WTC11 (cell line): Measurements from ENCODE around the gene KCNK4. TPM values are rescaled to one million over a fixed set of nuclear protein-coding genes. Genes with fewer than 3 reads are reported as not detected.

Source experiments
- ATAC-seq: fragments of 200-7000 bp; cut with Tn5 transposase; 2 replicates; pipeline ENCODE4 v1.10.0; 2021; ENCODE audit warnings: mild to moderate bottlenecking, moderate library complexity
- CTCF ChIA-PET: fragments of 300-600 bp; sonication (Branson Sonifier 250); formaldehyde crosslinking; loops from one replicate; lab custom pipeline; 2021; ENCODE audit warnings: antibody characterized with exemption; lab: Charles Lee
- POLR2A ChIA-PET: fragments of 350-600 bp; sonication (Branson Sonifier 250); formaldehyde crosslinking; loops from one replicate; lab custom pipeline; 2021; ENCODE audit warnings: antibody characterized with exemption; lab: Charles Lee
- DNase-seq: peaks from one replicate; pipeline ENCODE4 v3.0.0; 2021; ENCODE audit warnings: low spot score
- H3K27ac Mint-ChIP-seq: 2 replicates; pipeline ENCODE4 v1.8.0; 2021; ENCODE audit warnings: mixed read lengths
- H3K27me3 Mint-ChIP-seq: 2 replicates; pipeline ENCODE4 v1.8.0; 2021; ENCODE audit warnings: low read depth, mild to moderate bottlenecking, moderate library complexity, mixed read lengths
- H3K36me3 Mint-ChIP-seq: 2 replicates; pipeline ENCODE4 v1.8.0; 2021; ENCODE audit warnings: mixed read lengths
- H3K4me1 Mint-ChIP-seq: 2 replicates; pipeline ENCODE4 v1.8.0; 2022; ENCODE audit warnings: mixed read lengths
- H3K4me3 Mint-ChIP-seq: 2 replicates; pipeline ENCODE4 v1.8.0; 2021; ENCODE audit warnings: mild to moderate bottlenecking, moderate library complexity, mixed read lengths
- H3K9me3 Mint-ChIP-seq: 2 replicates; pipeline ENCODE4 v1.8.0; 2021; ENCODE audit warnings: mixed read lengths
- ATF1 ChIP-seq: sonication (generic); formaldehyde crosslinking; IDR thresholded peaks from 2 replicates; pipeline ENCODE4 v1.8.1; 2023; ENCODE audit warnings: mild to moderate bottlenecking, moderate library complexity, missing genetic modification reagents
- MXD4 ChIP-seq: fragments of 250-450 bp; sonication (Bioruptor Pico); IDR thresholded peaks from 2 replicates; pipeline ENCODE4 v1.8.0; 2021; ENCODE audit warnings: mild to moderate bottlenecking, moderate library complexity, borderline replicate concordance
- MYBL2 ChIP-seq: sonication (generic); formaldehyde crosslinking; IDR thresholded peaks from 2 replicates; pipeline ENCODE4 v1.8.1; 2023; ENCODE audit warnings: mild to moderate bottlenecking, moderate library complexity, missing genetic modification reagents
- NFE2L1 ChIP-seq: sonication (generic); formaldehyde crosslinking; IDR thresholded peaks from 2 replicates; pipeline ENCODE4 v1.8.1; 2023; ENCODE audit warnings: missing genetic modification reagents
- RORB ChIP-seq: fragments of 250-450 bp; sonication (Bioruptor Pico); IDR thresholded peaks from 2 replicates; pipeline ENCODE4 v1.9.0; 2021; ENCODE audit warnings: mild to moderate bottlenecking
- SMAD3 ChIP-seq: sonication (generic); formaldehyde crosslinking; IDR thresholded peaks from 2 replicates; pipeline ENCODE4 v1.8.0; 2022; ENCODE audit warnings: missing genetic modification reagents, mild to moderate bottlenecking, borderline replicate concordance
- SMAD4 ChIP-seq: sonication (generic); formaldehyde crosslinking; IDR thresholded peaks from 2 replicates; pipeline ENCODE4 v1.8.0; 2022; ENCODE audit warnings: mild to moderate bottlenecking, missing genetic modification reagents
- ZNF396 ChIP-seq: fragments of 250-450 bp; sonication (Bioruptor Pico); IDR thresholded peaks from 2 replicates; pipeline ENCODE4 v1.8.0; 2021; ENCODE audit warnings: mild to moderate bottlenecking, moderate library complexity, borderline replicate concordance
- total RNA-seq: library from RNA; stranded (reverse); gene quantifications from 3 replicates; pipeline ENCODE4 v1.2.3, GENCODE V29; 2021
- TF ChIP-seq, protein P1 (sequence below): fragments of 250-450 bp; sonication (Bioruptor Pico); conservative IDR thresholded peaks from 2 replicates; pipeline ENCODE4 v1.9.0; 2021; ENCODE audit warnings: mild to moderate bottlenecking
- TF ChIP-seq, protein P2 (sequence below): sonication (generic); formaldehyde crosslinking; IDR thresholded peaks from 2 replicates; pipeline ENCODE4 v1.8.0; 2023; ENCODE audit warnings: missing genetic modification reagents, mild to moderate bottlenecking, borderline replicate concordance
- TF ChIP-seq, protein P3 (sequence below): sonication (generic); formaldehyde crosslinking; IDR thresholded peaks from 2 replicates; pipeline ENCODE4 v1.8.1; 2023; ENCODE audit warnings: mild to moderate bottlenecking, missing genetic modification reagents
- TF ChIP-seq, protein P4 (sequence below): sonication (generic); formaldehyde crosslinking; IDR thresholded peaks from 2 replicates; pipeline ENCODE4 v1.8.1; 2023; ENCODE audit warnings: mild to moderate bottlenecking, missing genetic modification reagents, borderline replicate concordance
- TF ChIP-seq, protein P5 (sequence below): sonication (generic); formaldehyde crosslinking; IDR thresholded peaks from 2 replicates; pipeline ENCODE4 v1.8.1; 2022; ENCODE audit warnings: low read depth, mild to moderate bottlenecking, moderate library complexity, missing genetic modification reagents, borderline replicate concordance

Gene KCNK4
- total RNA-seq, 1 experiment from 2014 or later, result 0.74 TPM

DNA sequence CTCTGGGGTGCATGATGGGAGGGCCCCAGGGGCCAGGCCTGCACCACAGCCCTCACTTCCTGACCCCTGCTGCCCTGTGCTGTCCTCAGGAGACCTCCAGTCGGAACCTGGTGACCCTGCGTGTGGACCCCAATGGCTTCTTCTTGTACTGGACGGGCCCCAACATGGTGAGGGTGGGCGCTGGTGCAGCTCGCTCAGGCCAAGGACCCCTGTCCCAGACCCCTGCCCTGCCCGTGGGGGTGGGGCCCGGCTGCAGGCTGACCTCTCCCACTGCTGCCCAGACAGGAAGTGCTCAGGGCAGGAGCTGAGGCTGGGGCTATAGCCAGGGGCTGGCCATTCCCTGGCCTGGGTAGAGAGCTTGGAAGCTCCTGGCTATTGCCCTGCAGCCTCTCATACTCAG, 36.8 kb upstream of the KCNK4 start:
- H3K4me1 Mint-ChIP-seq, result peaks cover 25% of the 10 kb centered on the region
- no peaks in the 10 kb centered on the region for H3K9me3 Mint-ChIP-seq
- H3K36me3 Mint-ChIP-seq, result peaks cover 10% of the 10 kb centered on the region
- DNase-seq, result no peak
- no peak overlapping the region for H3K27ac Mint-ChIP-seq
- ChIA-PET CTCF (interaction anchor here (1.0 to 1.4 kb wide), 3 partner anchors 46 to 51 kb away, joined by 3 to 6 read pairs (median 4); partner anchors contain the start of gene ESRRA), POLR2A (no interaction called here)
- ATAC-seq, result no peak
- no peaks in the 10 kb centered on the region for H3K27me3 Mint-ChIP-seq
- TF ChIP-seq NFE2L1 (CRISPR knock-in tag) (no peak), RORB (CRISPR knock-in tag) (no peak)
- TF ChIP-seq, protein P1, sequence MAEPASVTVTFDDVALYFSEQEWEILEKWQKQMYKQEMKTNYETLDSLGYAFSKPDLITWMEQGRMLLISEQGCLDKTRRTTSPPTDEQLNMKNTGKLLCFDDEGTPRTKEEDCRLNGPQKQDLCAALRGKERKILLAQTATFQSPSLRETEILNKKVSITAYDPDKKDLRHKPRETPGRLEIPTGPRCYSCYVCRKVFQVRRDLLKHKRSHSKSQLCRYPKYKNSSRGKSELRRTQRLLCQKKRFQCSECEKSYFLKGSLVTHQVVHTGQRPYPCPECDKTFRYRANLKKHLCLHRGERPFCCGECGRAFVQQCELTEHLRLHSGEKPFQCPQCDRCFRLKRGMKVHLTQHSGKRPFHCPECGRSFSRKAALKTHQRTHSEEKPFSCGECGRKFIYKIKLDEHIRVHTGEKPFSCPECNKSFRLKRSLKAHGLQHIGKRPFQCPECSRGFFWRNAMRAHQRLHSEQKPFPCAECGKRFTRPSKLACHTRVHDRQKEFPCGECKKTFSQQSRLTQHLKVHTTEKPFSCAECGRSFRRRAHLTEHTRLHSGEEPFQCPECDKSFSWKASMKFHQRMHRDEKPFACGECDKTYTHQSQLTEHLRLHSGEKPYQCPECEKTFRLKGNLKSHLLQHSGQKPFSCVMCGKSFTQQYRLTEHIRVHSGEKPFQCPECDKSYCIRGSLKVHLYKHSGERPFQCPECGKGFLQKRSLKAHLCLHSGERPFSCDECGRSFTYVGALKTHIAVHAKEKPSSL (CRISPR knock-in tag), result no peak
- no peak overlapping the region; the same call in 1 of the 2 replicates for H3K4me3 Mint-ChIP-seq

DNA sequence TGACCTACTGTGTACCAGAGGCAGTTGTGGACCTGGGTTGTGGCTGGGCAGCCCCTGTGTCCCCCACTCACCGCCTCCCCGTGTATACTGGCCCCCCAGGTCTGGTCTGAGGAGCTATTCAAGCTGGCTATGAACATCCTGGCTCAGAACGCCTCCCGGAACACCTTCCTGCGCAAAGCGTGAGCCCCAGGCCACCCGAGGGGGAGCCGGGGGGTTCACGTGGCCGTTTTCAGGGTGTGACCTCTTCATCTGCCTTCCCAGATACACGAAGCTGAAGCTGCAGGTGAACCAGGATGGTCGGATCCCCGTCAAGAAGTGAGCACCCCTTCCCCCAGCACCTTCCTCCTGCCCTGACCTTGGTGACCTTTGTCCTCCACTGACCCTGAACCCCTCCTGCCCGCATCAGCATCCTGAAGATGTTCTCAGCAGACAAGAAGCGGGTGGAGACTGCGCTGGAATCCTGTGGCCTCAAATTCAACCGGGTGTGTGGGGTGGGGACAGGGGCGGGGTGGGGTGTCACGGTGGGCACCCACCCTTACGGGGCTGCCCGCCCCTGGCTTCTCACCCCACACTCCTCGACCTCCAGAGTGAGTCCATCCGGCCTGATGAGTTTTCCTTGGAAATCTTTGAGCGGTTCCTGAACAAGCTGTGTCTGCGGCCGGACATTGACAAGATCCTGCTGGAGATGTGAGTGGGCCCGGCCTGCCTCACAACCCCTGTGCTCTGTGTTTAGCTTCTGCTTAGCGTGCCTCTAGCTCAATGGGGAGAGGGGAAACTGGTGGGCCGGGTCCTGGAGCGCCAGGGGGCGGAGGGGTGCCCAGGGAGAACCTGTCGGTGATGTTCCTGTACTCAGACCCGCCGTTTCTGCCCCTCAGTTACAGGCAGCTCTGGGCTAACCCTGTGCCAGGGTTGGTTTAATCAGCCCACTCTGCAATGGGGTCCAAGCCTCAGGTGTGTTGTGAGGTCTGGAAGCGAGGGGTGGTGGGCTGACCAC, 35.7 kb upstream of the KCNK4 start:
- H3K27ac Mint-ChIP-seq, result no peak overlapping the region
- no peak overlapping the region for H3K4me3 Mint-ChIP-seq
- TF ChIP-seq MXD4, result no peak
- TF ChIP-seq MYBL2 (CRISPR knock-in tag), result no peak
- TF ChIP-seq RORB (CRISPR knock-in tag), result no peak
- CTCF ChIA-PET, result interaction anchor here (1.4 kb wide), 2 partner anchors 45 to 51 kb away, joined by 3 to 6 read pairs; no protein-coding TSS in a partner anchor
- H3K27me3 Mint-ChIP-seq, result no peaks in the 10 kb centered on the region
- peaks cover 16% of the 10 kb centered on the region for H3K4me1 Mint-ChIP-seq
- no peaks in the 10 kb centered on the region for H3K9me3 Mint-ChIP-seq
- no peak for DNase-seq
- POLR2A ChIA-PET, result interaction anchor here (1.7 kb wide), 1 partner anchor 14 kb away, joined by 5 read pairs; no protein-coding TSS in a partner anchor
- ATAC-seq, result no peak
- peaks cover 21% of the 10 kb centered on the region for H3K36me3 Mint-ChIP-seq

DNA sequence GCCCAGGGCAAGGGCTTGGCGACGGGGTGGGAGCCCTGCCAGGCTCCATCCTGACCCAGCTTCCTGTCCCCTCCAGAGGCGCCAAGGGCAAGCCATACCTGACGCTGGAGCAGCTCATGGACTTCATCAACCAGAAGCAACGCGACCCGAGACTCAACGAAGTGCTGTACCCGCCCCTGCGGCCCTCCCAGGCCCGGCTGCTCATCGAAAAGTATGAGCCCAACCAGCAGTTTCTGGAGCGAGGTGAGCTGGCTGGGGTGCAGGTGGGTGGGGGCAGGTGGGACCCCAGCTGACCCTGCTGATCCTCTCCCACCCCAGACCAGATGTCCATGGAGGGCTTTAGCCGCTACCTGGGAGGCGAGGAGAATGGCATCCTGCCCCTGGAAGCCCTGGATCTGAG, 34.8 kb upstream of the KCNK4 start:
- Mint-ChIP-seq H3K4me3 (no peak overlapping the region), H3K27ac (no peak overlapping the region), H3K4me1 (peaks cover 13% of the 10 kb centered on the region), H3K36me3 (peaks cover 21% of the 10 kb centered on the region), H3K27me3 (no peaks in the 10 kb centered on the region), H3K9me3 (no peaks in the 10 kb centered on the region)
- ChIA-PET CTCF (no interaction called here), POLR2A (interaction anchor here (1.7 kb wide), 1 partner anchor 13 kb away, joined by 5 read pairs; no protein-coding TSS in a partner anchor)
- DNase-seq, result no peak
- ATAC-seq, result no peak
- TF ChIP-seq, protein P2, sequence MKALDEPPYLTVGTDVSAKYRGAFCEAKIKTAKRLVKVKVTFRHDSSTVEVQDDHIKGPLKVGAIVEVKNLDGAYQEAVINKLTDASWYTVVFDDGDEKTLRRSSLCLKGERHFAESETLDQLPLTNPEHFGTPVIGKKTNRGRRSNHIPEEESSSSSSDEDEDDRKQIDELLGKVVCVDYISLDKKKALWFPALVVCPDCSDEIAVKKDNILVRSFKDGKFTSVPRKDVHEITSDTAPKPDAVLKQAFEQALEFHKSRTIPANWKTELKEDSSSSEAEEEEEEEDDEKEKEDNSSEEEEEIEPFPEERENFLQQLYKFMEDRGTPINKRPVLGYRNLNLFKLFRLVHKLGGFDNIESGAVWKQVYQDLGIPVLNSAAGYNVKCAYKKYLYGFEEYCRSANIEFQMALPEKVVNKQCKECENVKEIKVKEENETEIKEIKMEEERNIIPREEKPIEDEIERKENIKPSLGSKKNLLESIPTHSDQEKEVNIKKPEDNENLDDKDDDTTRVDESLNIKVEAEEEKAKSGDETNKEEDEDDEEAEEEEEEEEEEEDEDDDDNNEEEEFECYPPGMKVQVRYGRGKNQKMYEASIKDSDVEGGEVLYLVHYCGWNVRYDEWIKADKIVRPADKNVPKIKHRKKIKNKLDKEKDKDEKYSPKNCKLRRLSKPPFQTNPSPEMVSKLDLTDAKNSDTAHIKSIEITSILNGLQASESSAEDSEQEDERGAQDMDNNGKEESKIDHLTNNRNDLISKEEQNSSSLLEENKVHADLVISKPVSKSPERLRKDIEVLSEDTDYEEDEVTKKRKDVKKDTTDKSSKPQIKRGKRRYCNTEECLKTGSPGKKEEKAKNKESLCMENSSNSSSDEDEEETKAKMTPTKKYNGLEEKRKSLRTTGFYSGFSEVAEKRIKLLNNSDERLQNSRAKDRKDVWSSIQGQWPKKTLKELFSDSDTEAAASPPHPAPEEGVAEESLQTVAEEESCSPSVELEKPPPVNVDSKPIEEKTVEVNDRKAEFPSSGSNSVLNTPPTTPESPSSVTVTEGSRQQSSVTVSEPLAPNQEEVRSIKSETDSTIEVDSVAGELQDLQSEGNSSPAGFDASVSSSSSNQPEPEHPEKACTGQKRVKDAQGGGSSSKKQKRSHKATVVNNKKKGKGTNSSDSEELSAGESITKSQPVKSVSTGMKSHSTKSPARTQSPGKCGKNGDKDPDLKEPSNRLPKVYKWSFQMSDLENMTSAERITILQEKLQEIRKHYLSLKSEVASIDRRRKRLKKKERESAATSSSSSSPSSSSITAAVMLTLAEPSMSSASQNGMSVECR, result no peak
- no peak for TF ChIP-seq SMAD3 (CRISPR knock-in tag)
- TF ChIP-seq, protein P3, sequence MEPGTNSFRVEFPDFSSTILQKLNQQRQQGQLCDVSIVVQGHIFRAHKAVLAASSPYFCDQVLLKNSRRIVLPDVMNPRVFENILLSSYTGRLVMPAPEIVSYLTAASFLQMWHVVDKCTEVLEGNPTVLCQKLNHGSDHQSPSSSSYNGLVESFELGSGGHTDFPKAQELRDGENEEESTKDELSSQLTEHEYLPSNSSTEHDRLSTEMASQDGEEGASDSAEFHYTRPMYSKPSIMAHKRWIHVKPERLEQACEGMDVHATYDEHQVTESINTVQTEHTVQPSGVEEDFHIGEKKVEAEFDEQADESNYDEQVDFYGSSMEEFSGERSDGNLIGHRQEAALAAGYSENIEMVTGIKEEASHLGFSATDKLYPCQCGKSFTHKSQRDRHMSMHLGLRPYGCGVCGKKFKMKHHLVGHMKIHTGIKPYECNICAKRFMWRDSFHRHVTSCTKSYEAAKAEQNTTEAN (CRISPR knock-in tag), result no peak
- no peak for TF ChIP-seq SMAD4 (CRISPR knock-in tag)
- TF ChIP-seq ZNF396 (CRISPR knock-in tag), result no peak
- no peak for TF ChIP-seq ATF1 (CRISPR knock-in tag)
- no peak for TF ChIP-seq NFE2L1 (CRISPR knock-in tag)
- TF ChIP-seq, protein P4, sequence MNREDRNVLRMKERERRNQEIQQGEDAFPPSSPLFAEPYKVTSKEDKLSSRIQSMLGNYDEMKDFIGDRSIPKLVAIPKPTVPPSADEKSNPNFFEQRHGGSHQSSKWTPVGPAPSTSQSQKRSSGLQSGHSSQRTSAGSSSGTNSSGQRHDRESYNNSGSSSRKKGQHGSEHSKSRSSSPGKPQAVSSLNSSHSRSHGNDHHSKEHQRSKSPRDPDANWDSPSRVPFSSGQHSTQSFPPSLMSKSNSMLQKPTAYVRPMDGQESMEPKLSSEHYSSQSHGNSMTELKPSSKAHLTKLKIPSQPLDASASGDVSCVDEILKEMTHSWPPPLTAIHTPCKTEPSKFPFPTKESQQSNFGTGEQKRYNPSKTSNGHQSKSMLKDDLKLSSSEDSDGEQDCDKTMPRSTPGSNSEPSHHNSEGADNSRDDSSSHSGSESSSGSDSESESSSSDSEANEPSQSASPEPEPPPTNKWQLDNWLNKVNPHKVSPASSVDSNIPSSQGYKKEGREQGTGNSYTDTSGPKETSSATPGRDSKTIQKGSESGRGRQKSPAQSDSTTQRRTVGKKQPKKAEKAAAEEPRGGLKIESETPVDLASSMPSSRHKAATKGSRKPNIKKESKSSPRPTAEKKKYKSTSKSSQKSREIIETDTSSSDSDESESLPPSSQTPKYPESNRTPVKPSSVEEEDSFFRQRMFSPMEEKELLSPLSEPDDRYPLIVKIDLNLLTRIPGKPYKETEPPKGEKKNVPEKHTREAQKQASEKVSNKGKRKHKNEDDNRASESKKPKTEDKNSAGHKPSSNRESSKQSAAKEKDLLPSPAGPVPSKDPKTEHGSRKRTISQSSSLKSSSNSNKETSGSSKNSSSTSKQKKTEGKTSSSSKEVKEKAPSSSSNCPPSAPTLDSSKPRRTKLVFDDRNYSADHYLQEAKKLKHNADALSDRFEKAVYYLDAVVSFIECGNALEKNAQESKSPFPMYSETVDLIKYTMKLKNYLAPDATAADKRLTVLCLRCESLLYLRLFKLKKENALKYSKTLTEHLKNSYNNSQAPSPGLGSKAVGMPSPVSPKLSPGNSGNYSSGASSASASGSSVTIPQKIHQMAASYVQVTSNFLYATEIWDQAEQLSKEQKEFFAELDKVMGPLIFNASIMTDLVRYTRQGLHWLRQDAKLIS, result no peak
- TF ChIP-seq, protein P5, sequence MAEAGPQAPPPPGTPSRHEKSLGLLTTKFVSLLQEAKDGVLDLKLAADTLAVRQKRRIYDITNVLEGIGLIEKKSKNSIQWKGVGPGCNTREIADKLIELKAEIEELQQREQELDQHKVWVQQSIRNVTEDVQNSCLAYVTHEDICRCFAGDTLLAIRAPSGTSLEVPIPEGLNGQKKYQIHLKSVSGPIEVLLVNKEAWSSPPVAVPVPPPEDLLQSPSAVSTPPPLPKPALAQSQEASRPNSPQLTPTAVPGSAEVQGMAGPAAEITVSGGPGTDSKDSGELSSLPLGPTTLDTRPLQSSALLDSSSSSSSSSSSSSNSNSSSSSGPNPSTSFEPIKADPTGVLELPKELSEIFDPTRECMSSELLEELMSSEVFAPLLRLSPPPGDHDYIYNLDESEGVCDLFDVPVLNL (CRISPR knock-in tag), result no peak
